WI38 (cell line): ENCODE results near the gene PITX1.

ENCODE experiments used
- H3K4me3 ChIP-seq: 2 replicates; pipeline ENCODE4 v1.5.1; 2011; ENCODE audit warnings: low read depth, mild to moderate bottlenecking, control low read depth, low read length
- CTCF ChIP-seq: IDR thresholded peaks from 2 replicates; pipeline ENCODE4 v1.5.1; 2012; ENCODE audit warnings: low read depth, mild to moderate bottlenecking, control low read depth, low read length

PITX1 gene

GRCh38 chr5:135012033-135012588 lies 21.9 kb downstream of the PITX1 start:
- TF ChIP-seq CTCF, result no peak
- no peak overlapping the region for H3K4me3 ChIP-seq

- H3K4me3 ChIP-seq, result no peak overlapping the region
- no peak for TF ChIP-seq CTCF
These were observed 22.5 kb downstream of the PITX1 start for GRCh38 chr5:135011355-135012032.

DNA sequence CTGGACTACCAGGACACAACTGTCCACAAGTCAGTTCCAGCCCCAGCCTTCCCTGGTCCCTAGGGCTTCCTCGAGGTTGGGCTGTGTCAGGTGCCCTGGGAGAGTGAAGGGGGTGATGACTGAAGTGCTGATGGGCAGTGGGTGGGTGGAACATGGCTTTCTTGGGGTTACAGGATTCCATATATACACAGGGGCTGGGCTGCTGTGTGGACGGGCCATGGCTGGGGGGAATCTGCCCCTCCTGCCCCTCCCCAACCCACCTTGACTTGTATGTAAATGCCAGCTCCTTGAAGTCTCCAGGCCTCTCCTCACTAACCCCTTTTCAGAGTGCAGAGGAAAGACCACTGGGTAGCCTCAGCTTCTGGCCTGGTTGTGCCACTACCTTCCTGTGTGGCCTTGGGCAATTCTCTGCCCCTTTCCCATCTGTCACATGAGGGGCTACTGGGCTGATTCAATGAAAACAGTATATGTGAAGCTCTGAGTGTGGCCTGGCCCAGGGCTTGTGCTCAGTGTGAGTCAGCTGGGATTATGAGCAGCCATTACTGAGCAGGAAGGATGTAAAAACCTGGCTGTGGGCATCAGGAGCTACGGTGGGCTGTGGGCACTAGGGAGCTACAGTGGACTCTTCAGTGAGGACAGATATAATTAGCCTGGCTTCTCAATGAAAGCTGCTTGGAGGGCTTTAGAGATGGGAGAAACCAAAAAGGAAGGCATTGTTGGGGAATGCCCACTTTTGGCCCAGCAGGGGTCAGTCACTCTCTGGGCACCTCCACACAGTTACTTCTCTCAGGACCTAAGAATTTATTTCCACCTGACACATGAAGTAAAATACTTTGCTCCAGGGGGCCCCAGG lies 23.3 kb downstream of the PITX1 start:
- TF ChIP-seq CTCF, result no peak; the same call in 1 of the 2 replicates
- H3K4me3 ChIP-seq, result no peak overlapping the region

DNA sequence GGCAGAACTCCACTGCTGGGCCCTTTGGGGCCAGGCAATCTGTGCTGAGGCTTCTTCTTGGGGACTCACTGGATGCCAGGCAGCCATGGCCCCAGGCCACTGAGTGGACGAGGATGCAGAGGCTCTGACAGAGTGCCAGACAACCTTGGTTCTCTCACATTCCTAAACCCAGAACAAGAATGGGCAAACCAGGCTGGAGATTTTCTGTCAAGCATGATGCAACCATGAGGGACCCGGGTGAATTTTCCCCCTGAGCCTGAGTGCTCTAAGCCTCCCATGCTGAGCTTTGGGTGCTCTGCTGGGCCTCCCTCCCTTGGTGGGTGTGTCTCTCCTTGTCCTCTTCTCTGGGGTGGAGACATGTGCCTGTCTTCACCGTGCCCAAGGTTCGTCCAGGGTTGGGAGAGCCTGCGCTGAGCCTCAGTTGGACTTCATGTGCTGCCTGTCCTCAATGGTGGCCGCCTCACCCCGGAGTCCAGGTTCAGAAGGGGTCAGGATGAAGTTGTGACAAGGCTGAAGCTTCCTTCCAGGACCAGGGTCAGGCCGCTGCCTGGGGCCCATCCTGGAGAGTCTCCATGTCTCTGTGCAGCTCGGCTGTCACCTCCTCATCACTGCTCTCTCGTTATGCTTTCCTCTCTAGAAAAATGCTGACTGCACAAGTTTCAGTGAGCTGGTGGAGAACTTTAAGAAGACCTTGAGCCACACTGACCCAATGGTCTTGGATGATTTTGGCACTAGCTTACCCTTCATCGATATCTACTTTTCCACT lies 24.1 kb downstream of the PITX1 start:
- TF ChIP-seq CTCF, result no peak
- H3K4me3 ChIP-seq, result no peak overlapping the region

DNA sequence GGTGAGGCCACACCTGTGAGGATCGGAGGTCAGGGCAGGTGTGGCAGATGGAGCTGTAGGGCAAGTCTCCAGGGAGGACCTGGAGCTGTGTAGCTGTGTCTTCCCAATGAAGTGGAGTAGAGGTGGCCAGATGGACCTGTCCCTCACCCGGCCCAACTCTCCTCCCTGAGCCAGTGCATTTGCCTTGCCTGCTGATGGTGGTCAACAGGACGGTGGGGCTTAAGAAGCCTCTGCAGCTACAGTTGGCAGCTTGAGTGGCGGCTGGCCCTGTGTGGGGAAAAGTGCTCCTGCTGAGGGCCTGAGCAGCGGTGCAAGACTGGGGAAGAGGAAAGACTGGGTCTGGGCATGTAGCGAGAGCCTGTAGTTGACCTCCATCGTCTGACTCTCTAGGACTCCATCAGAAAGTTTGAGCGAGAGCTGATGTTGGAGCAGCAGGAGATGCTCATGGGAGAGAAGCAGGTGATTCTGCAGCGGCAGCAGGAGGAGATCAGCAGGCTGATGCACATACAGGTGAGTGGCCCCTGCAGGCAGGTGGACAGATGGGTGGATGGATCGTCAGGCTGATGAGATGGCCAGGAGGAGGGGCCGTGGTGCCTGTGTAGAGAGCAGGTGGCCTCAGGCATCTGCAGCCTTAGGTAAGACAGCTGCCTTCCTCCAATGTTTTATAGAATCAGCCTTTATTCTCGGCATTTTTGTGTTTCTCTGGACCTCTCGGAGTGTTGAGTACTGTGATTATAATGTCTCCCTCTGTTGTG lies 24.9 kb downstream of the PITX1 start:
- TF ChIP-seq CTCF, result no peak
- H3K4me3 ChIP-seq, result no peak overlapping the region

- H3K4me3 ChIP-seq, result no peak overlapping the region
- no peak for TF ChIP-seq CTCF
These were observed 25.5 kb downstream of the PITX1 start for GRCh38 chr5:135008556-135008955.
